Stimulated activated naive CD8-positive, alpha-beta T cell treated with anti-CD3 and anti-CD28 coated beads, Interleukin-15, Interleukin-2, amounts not matched to agents 100 ng/mL and 50 ng/mL, for 24 hours (primary cell): ENCODE data around the gene WRNIP1.

Source experiments
- H3K27ac Mint-ChIP-seq: one replicate; pipeline ENCODE4 v1.8.0; 2021; ENCODE audit warnings: mild to moderate bottlenecking, mixed read lengths
- H3K27me3 Mint-ChIP-seq: one replicate; pipeline ENCODE4 v1.8.0; 2021; ENCODE audit warnings: mixed read lengths
- H3K36me3 Mint-ChIP-seq: one replicate; pipeline ENCODE4 v1.8.0; 2021; ENCODE audit warnings: low read depth, mixed read lengths
- H3K4me1 Mint-ChIP-seq: one replicate; pipeline ENCODE4 v1.8.0; 2021; ENCODE audit warnings: low read depth, mixed read lengths
- H3K4me3 Mint-ChIP-seq: one replicate; pipeline ENCODE4 v1.8.0; 2021; ENCODE audit warnings: mild to moderate bottlenecking, mixed read lengths
- H3K9me3 Mint-ChIP-seq: one replicate; pipeline ENCODE4 v1.8.0; 2021; ENCODE audit warnings: mixed read lengths

Gene WRNIP1

DNA sequence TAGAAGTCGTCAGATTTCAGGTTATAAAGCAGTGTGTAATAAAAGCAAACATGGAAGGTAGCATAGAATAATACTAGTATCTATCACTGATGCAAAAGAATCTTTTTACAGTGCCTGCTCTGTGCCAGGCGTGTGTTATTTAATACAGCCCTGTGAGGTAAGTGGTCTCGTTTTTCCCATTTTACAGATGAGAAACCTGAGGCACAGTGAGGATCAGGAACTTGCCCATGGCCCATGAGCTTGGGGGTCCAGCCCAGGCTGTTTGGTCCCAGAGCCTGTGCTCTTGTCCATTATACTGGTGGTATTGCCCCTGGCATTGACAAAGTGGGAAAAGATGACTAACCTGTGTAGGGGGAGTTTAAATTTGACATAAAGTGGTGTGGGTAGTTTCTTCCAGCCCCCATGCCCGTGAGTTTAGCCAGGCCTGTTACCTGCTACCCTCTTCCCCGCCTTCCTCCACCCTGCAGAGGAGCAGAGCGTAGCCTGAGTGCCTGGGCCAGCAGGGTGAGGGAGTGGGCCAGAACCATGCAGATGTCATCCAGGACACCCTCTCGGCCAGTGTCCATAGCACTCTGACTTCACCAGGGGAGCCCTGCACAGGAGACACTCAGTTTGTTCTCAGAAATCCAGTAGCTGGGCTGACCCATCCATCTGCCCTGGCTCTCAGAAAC lies 16.6 kb downstream of the WRNIP1 start:
- Mint-ChIP-seq H3K27ac (no peak overlapping the region), H3K4me3 (no peak overlapping the region), H3K9me3 (no peaks in the 10 kb centered on the region), H3K27me3 (no peaks in the 10 kb centered on the region), H3K4me1 (peaks cover 5% of the 10 kb centered on the region), H3K36me3 (peaks cover 74% of the 10 kb centered on the region)

DNA sequence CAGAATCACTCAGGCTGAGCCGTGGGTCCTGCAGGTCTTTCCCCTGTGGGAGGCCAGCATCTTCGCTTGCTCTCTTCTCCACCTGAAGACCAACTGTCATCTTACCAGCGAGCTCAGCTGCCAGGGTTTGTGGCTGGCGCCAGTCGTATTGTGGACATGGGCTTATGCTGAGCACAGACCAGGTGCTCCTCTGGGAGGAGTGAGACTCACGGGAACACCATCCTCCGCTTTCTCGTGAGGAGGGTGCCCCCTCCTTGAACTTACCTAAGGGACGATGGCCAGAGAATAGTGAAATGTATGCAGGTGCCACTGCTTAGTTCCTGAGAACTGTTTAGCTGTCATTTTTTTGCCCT lies 17.1 kb downstream of the WRNIP1 start:
- Mint-ChIP-seq H3K9me3 (no peaks in the 10 kb centered on the region), H3K27me3 (no peaks in the 10 kb centered on the region), H3K36me3 (peaks cover 78% of the 10 kb centered on the region), H3K4me1 (peaks cover 5% of the 10 kb centered on the region), H3K27ac (no peak overlapping the region), H3K4me3 (no peak overlapping the region)

DNA sequence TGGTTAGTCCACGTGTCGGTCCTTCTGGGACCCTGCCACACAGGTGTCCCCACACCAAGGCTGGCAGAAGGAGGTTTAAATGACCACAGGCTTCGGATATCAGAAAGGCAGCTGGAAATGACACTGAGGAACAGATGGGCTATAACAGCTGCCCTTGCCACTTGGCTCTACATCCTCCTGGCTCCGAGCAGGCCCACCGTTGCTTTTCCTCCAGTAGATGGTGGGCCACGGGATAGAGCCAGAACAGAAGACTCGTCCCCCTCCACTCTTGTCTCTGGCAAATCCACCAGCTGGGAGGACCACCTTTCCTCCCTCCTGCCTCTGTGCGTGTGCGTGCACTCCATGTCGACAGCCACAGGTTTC lies 17.6 kb downstream of the WRNIP1 start:
- H3K27ac Mint-ChIP-seq = no peak overlapping the region
- H3K36me3 Mint-ChIP-seq = peaks cover 79% of the 10 kb centered on the region
- H3K4me1 Mint-ChIP-seq = peaks cover 5% of the 10 kb centered on the region
- H3K9me3 Mint-ChIP-seq = no peaks in the 10 kb centered on the region
- H3K27me3 Mint-ChIP-seq = no peaks in the 10 kb centered on the region
- H3K4me3 Mint-ChIP-seq = no peak overlapping the region

DNA sequence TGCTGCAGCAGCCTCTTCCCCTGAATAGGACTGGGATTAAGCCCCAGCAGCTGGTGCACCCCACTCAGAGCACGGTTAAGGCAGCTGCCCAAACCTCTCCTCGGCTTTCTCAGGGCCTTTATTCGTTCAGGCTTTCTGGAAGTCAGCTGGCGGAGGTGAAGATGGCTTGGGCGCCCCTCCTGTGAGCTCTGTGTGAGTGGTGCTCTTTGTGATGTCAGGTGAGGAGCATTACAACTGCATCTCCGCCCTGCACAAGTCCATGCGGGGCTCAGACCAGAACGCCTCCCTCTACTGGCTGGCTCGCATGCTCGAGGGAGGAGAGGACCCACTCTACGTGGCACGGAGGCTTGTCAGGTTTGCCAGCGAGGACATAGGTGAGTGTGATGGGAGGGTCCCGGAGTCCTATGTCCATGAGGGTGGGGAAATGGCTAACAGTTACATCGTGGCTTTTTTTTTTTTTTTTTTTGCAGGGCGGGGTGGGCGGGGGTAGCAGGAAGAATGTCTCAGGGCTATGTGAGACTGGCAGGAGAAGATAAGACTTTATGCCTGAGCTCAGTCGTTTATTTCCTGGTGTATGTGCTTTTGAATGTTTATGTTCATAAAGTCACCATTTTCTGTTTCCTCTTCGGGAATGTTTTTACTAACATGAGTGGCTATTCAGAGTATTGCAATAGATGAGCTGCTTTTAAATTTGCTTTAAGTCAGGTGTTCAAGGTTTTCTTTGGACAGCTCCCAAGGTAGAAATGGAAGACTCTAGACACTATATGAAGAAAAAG lies 18.2 kb downstream of the WRNIP1 start:
- Mint-ChIP-seq H3K9me3 (no peaks in the 10 kb centered on the region), H3K36me3 (peaks cover 76% of the 10 kb centered on the region), H3K4me3 (no peak overlapping the region), H3K27me3 (no peaks in the 10 kb centered on the region), H3K4me1 (peaks cover 5% of the 10 kb centered on the region), H3K27ac (peak overlapping the region; percentile 43)

DNA sequence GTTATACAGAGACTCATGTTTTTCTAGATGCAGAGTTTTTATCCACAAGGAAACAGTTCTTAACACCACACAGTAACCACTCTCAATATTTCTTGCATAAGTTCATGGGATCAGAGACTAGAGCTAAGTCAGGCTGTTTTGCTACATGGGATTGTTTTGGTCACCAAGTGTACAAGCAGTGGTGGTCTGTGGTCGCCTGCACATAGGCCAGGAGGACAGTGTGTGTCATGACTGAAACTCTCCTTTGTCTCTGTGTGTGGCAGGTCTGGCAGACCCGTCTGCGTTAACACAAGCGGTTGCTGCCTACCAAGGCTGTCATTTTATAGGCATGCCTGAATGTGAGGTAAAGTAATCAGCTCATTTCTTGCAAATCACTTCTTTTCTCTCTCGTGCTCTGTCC lies 18.9 kb downstream of the WRNIP1 start:
- H3K4me1 Mint-ChIP-seq = peaks cover 5% of the 10 kb centered on the region
- H3K27me3 Mint-ChIP-seq = no peaks in the 10 kb centered on the region
- H3K36me3 Mint-ChIP-seq = peaks cover 69% of the 10 kb centered on the region
- H3K4me3 Mint-ChIP-seq = no peak overlapping the region
- H3K27ac Mint-ChIP-seq = no peak overlapping the region
- H3K9me3 Mint-ChIP-seq = no peaks in the 10 kb centered on the region

DNA sequence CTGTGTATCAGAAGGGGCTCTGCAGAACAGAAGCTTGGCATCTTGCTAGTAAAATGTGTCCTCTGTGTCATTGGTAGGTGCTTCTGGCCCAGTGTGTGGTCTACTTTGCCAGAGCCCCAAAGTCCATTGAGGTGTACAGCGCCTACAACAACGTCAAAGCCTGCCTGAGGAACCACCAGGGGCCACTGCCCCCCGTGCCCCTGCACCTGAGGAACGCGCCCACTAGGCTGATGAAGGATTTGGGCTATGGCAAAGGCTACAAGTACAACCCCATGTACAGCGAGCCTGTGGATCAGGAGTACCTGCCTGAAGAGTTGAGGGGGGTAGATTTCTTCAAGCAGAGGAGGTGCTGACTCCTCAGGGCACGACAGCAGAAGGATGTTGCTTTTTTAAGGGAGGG lies 19.7 kb downstream of the WRNIP1 start:
- H3K27me3 Mint-ChIP-seq = no peaks in the 10 kb centered on the region
- H3K27ac Mint-ChIP-seq = no peak overlapping the region
- no peaks in the 10 kb centered on the region for H3K9me3 Mint-ChIP-seq

DNA sequence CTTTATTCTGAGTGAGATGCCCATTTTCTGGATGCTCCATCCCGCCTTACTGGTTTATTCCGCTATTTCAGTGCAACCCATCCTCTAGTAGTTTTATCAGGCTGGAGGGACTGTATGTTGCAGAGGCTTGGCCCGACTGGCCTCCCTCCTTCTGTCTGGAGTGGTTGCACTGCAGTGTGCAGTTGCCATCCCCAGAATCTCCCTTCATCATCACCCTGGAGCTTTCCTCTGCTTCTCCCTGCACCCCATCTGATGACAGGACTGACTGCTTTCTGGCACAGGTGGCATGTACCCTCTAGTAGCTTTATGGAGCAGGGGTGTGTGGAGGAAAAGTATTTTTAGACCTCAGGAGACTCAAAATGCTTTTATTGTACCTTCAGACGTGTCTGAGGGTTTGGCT lies 21.1 kb downstream of the WRNIP1 start:
- Mint-ChIP-seq H3K36me3 (peaks cover 50% of the 10 kb centered on the region), H3K9me3 (no peaks in the 10 kb centered on the region), H3K27ac (no peak overlapping the region), H3K4me3 (no peak overlapping the region), H3K4me1 (peaks cover 16% of the 10 kb centered on the region), H3K27me3 (no peaks in the 10 kb centered on the region)

More for the DNA sequence above, 19.7 kb downstream of the WRNIP1 start:
- H3K4me1 Mint-ChIP-seq = peaks cover 5% of the 10 kb centered on the region
- H3K4me3 Mint-ChIP-seq = no peak overlapping the region
- H3K36me3 Mint-ChIP-seq = peaks cover 61% of the 10 kb centered on the region

DNA sequence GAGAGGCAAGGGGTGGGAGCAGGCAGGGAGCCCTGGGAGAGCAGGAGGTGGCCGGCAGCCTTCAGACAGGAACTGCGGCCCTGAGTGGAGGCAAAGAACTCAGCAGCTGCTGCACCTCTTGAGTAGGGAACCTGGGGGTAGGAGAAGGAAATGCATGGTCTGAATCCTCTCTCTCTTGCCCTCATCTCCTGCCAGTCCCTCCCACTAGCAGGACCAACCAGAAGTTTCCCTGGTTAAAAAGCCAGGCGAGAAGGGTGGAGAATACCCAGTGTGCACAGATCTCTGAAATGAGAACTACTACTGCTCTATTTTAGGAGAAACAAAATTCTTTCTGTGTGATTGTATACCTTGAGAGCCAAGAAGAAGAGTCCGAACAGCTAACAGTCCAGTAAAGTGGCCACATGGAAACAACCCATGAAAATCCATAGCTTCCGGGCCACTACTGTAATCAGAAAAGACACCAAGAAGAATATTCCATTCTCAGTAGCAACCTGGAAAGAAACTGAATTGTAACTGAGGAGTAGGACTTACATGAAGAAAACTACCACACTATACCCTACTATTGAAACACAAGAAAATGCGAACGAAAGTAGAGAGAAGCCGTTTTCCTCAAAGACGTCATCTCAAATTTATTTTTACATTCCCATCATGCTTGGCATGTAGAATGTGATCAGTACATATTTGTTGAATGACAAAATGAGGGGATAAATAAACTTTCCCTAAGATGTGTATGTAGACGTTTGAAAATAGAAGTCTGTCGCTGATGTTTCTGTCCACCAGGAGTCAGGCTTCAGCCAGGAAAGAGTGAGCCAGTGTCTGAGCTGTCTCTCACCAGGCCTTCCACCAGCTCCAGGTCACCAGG lies 25.6 kb downstream of the WRNIP1 start:
- Mint-ChIP-seq H3K9me3 (no peaks in the 10 kb centered on the region), H3K27ac (peak overlapping the region; percentile 85), H3K4me3 (no peak overlapping the region), H3K36me3 (peaks cover 26% of the 10 kb centered on the region), H3K27me3 (no peaks in the 10 kb centered on the region), H3K4me1 (peaks cover 52% of the 10 kb centered on the region)

DNA sequence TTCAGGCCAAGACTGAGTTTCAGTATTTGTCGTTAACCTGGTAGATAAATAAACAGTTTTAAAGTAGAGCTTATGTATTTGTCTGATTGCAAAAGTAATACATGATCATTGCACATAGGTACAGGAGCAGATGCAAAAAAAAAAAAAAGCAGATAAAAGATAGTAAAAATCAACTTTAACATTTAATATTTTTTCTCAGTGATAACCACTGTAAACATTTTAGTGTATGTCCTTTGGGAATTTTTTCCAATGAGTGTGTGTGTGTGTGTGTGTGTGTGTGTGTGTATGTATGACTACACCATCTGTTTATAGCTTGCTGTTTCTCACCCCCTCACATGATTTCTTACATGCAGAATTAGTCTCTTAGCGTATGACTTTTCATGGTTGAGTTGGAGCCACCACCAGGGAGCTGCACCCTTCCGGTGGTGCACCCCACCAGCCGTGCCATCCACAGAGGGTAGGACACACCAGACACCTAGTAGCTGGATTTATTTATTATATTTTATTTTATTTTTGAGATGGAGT lies 26.3 kb downstream of the WRNIP1 start:
- H3K27me3 Mint-ChIP-seq = no peaks in the 10 kb centered on the region
- H3K27ac Mint-ChIP-seq = peak overlapping the region; percentile 85
- peaks cover 20% of the 10 kb centered on the region for H3K36me3 Mint-ChIP-seq
- H3K9me3 Mint-ChIP-seq = no peaks in the 10 kb centered on the region
- H3K4me1 Mint-ChIP-seq = peaks cover 55% of the 10 kb centered on the region
- H3K4me3 Mint-ChIP-seq = no peak overlapping the region

DNA sequence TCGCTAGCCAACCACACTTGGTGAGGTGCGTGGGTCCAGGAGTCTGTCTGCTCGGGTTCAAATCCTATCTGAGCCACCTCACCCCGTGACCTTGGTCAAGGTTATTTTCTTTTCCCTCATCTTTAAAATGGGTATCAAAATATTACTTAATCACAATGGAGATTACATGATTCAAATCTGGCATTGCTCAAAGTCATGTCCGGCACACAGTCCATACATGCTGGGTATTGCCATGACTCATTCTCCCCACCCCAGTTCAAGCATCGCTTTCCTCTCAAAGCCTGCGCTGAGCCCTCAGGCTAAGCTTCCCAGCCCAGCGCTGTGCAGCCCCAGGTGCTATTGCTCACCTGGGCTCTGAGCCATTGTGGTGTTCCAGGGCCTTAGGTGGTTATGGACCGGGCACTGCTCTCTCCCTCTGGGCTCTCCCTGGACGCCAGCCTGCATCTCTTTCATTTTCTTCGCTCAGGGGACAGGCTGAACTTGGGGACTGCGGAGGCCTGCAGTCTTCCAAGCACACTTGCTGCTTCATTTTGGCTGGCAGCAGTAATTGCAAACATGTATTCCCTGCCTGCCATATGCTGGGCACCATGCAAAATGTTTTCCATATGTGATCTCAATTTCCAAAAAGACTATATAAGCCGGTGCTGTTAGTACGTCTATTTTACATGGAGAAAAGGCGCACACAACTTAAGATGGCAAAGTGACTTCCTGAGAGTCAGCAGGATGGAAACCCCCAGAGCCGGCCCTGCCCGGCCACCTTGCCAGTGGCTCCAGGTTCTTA lies 27.3 kb downstream of the WRNIP1 start:
- no peak overlapping the region for H3K4me3 Mint-ChIP-seq
- H3K4me1 Mint-ChIP-seq = peaks cover 64% of the 10 kb centered on the region
- peak overlapping the region; percentile 84 for H3K27ac Mint-ChIP-seq
- no peaks in the 10 kb centered on the region for H3K27me3 Mint-ChIP-seq
- H3K36me3 Mint-ChIP-seq = peaks cover 14% of the 10 kb centered on the region
- no peaks in the 10 kb centered on the region for H3K9me3 Mint-ChIP-seq

DNA sequence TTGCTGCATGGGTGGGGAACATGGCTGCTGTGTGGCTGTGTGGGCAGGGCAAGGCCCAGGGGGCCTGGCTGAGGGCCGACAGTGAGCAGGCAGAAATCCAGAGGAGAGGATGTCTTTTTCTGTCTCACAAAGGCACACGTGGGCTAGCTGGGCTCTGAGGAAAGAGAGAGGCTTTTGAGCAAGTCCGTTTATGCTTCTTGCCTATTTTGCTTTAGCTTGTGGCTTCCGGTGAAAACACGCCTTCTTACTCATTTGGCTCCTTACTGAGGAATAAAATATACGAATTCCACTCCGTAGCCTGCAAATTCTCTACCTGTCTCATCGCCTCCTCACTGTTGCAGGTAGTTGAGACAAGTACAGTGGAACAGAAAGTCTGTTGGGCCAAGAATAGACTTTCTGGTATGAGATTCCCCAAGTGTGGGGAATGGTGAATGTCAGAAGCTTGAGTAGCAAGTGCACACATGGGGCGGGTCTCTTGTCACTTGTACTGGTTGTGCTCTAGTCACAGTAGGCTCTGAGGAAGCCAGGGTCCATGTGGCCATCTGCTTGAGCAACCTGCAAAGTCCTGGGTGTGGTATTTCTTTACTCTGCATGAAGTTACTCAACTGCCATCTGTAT lies 28.4 kb downstream of the WRNIP1 start:
- peak overlapping the region; percentile 47 for H3K4me3 Mint-ChIP-seq
- no peaks in the 10 kb centered on the region for H3K9me3 Mint-ChIP-seq
- peaks cover 7% of the 10 kb centered on the region for H3K36me3 Mint-ChIP-seq
- H3K27me3 Mint-ChIP-seq = no peaks in the 10 kb centered on the region
- H3K4me1 Mint-ChIP-seq = peaks cover 74% of the 10 kb centered on the region
- H3K27ac Mint-ChIP-seq = peak overlapping the region; percentile 84

DNA sequence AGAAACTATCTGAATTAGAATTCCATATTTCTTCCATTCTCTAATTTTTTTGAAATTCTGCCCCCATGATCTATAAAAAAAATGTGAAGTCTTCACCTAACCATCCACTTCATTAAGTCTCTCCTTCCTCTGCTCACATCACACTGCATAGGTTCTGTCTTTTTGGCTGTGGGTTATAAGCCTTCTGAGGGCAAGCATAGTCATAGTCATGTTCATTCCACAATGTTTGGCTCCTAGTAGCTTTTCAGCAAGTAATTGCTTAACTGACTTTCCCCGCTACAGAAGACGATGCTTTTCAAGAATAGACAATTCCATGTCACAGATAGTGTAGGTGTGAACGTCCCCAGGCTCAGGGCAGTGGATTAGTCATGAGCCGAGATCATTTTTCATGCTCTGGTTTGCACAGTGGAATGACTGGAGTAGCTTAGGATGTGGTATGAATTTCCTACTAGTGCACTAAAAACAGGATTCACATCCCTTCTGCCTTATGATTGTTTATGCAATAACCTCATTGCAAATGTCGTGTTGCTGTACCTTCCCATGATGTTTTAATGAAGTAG lies 29.1 kb downstream of the WRNIP1 start:
- Mint-ChIP-seq H3K4me1 (peaks cover 75% of the 10 kb centered on the region), H3K4me3 (no peak overlapping the region), H3K36me3 (peaks cover 7% of the 10 kb centered on the region), H3K27ac (peak overlapping the region; percentile 84), H3K9me3 (no peaks in the 10 kb centered on the region), H3K27me3 (no peaks in the 10 kb centered on the region)

DNA sequence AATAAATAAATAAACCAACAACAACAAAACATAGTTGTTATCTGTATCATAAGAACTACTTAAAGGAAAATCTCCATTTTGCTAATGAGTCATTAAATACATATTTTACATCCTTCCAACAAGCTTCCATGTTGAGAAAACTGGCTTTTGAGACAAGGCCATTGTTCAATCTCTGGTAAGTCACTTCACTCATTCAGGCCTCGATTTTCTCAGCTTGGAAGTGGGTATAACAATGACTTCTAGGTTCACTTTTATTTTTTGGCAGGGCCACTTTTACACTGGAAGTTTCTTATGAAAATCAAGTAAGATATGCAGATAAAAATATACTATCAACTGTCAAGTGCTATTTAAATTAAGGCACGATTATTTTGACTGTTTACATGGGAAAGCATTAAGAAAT lies 30.0 kb downstream of the WRNIP1 start:
- no peaks in the 10 kb centered on the region for H3K27me3 Mint-ChIP-seq
- H3K9me3 Mint-ChIP-seq = no peaks in the 10 kb centered on the region
- H3K4me1 Mint-ChIP-seq = peaks cover 84% of the 10 kb centered on the region
- H3K27ac Mint-ChIP-seq = no peak overlapping the region
- peaks cover 12% of the 10 kb centered on the region for H3K36me3 Mint-ChIP-seq
- no peak overlapping the region for H3K4me3 Mint-ChIP-seq

DNA sequence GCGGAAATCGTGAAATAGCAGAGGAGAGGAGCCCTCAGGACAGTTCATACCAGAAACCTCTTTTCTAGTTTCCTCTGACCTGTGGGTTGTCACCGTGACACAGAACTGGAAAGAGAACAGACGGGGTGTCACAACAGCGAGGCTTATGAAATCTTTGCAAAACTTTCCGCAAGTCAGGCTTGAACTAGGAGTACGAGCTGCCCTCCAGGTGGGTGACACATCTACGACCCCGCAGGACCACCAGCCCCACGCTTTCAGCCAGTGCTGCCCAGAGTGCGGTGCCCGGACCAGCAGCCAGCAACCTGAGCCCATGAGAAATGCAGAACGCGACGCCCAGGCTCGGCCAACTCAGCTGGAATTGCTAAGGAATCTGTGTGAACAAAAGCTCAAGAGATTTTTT lies 30.8 kb downstream of the WRNIP1 start:
- Mint-ChIP-seq H3K27me3 (no peaks in the 10 kb centered on the region), H3K9me3 (no peaks in the 10 kb centered on the region), H3K36me3 (peaks cover 12% of the 10 kb centered on the region), H3K4me1 (peaks cover 83% of the 10 kb centered on the region), H3K4me3 (no peak overlapping the region), H3K27ac (no peak overlapping the region)
